ENCODE measurements around the gene AGAP3.
A peak's percentile ranks its signal among the peaks of the same experiment; 100 is the strongest.

The AGAP3 gene

DNA sequence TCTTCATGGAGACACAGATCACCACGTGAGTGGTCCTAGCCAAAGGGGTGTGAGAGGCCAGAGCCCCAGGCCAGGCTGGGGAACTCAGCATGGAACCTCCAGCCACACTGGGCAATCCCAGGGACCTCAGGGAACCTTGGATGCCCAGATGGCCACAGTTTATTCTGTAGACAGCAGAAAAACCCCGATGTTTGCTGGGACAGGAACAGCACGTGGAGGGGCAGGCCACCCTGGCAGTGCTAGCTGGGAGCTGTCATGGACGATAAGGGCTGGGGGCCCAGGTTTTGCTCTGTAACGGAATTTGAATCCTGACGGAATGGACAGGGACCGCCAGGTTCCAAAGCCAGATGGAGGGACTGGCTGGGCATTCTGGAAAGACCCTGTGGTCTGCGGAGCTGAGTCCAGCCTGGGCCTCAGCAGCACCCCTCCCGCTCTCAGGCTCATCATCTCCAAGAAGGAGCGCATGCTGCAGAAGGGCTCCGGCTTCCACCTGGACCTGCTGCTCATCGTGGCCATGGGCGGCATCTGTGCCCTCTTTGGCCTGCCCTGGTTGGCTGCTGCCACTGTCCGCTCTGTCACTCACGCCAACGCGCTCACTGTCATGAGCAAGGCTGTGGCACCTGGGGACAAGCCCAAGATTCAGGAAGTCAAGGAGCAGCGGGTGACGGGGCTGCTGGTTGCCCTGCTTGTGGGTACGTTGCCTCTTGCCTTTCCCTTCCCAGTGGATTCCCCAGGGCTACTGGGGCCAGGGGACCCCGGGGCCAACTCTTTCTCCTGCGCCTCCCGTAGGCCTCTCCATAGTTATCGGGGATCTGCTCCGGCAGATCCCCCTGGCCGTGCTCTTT lies 11.2 kb upstream of the AGAP3 start:
- no peak for DNase-seq

DNA sequence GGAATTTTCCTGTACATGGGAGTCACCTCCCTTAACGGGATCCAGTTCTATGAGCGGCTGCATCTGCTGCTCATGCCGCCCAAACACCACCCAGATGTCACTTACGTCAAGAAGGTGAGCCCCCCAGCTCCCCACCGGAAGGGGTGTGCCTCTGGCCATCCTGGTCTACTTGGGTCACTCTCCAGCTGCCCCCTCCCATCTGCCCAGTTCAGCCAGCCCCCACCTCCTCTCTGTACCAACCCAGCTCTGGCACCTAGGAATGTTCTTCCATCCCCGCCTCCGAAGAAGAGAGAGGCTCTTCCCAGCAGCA lies 10.7 kb upstream of the AGAP3 start:
- DNase-seq, result no peak

DNA sequence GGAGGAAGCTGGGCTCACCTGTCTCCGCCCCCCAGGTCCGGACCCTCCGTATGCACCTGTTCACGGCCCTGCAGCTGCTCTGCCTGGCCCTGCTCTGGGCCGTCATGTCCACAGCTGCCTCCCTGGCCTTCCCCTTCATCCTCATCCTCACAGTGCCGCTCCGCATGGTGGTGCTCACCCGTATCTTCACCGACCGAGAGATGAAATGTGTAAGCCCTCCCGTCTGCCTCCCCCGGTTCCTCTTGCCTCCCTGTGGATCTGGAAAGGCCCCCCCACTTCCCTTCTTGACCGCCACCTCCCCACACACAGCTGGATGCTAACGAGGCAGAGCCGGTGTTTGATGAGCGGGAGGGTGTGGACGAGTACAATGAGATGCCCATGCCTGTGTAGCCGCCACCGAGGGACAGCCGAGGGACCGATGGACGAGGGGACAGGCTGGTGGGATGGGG lies 10.3 kb upstream of the AGAP3 start:
- no peak for DNase-seq

DNA sequence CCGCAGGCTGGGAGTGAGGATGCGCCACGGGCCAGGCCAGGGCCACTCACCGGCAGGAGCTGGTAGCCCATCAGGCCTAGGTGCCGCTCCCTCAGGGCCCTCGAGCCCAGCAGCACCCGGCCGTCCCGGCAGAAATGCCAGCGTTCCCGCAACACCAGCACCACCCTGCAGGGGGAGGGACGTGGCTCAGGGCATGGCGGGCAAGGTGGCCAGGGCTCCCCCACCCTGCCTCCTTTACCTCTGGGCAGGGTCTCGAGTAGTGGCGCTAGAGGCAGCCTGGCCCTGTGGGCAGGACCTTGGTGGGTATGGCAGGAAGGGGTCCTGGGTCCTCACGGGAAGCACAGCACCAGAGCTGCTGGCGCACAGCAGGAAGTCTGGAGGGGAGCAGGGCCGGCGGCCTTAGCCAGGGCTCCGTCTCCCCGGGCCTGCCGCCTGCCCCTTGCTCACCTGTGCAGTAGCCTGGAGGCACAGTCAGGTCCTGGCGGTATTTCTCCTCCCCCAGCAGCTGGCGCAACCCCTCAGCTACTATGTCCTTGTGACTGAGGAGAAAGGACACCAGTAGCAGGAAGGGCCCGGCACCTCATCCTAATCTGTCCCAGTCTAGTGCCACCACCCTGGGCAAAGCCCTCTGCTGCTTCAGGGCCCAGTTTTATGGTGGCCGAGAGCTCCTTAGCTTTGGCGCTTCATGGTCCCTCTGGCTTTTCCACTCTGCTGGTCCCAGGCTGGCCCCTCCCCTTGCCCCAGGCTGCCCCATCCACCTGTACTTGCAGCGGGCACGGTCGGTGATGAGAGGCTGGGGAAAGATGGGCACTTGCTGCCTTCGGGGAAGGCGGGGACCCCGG lies 9.2 kb upstream of the AGAP3 start:
- no peak for DNase-seq

DNA sequence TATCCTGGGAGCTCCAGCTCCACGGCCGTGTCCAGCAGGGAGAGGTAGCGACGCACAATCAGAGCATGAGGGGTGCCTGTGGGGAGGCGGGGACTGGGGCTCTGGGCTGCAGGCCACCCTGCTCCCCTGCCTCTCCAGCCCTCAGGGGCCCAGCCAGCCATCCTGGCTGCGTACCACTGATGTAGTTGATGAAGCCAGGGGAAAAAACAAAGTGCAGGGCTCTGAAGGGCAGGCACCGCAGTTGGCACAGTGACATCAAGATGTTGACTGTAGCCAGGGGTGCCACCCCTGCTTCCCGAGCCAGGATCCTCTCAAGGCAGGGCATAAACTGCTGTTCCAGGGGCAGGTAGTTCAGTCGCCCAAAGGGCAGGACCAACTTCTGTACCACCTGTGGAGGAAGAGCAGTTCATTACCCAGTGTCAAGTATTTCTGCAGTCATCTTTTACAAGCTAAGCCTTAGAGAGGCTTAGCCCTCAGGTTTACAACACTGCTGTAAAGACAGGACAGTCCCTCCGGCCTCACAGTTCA lies 8.5 kb upstream of the AGAP3 start:
- DNase-seq, result no peak

DNA sequence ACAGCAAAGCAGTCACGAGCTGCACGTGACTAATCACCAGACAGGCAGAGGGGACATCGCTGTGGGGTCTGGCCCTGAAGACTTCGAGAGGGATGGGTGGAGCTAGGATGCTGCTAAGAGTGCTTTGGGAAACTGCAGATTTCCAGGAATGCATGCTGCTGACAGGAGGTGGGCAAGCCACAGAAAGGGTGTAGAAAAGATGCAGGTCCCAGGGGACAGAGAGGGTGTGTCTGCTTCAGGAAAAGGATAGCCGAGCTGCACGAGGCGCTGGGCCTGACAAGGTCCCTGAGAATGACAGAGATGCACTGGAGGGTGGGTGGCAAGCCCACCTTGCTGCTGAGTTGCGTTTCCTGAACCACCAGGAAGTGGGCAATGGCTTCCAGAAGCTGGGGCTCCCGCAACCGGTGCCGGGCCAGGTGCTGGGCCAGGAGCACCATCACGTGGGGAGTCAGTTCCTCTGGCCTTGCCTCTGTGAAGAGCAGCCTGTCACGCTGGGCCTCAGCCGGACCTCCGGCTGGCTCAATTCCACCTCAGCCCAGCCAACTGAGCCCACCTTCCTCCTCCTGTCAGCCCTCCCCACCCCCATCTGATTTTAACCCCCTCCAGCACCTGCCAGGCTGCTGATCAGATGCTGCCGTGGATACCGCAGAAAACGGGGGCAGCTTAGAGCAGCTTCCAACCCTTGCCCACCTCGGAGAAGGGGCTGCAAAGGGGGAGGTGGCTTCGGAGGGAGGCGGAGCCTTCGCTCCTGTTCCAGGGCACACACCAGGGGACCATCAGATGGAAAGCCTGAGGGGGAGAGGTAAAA lies 7.8 kb upstream of the AGAP3 start:
- DNase-seq, result peak; percentile 64

DNA sequence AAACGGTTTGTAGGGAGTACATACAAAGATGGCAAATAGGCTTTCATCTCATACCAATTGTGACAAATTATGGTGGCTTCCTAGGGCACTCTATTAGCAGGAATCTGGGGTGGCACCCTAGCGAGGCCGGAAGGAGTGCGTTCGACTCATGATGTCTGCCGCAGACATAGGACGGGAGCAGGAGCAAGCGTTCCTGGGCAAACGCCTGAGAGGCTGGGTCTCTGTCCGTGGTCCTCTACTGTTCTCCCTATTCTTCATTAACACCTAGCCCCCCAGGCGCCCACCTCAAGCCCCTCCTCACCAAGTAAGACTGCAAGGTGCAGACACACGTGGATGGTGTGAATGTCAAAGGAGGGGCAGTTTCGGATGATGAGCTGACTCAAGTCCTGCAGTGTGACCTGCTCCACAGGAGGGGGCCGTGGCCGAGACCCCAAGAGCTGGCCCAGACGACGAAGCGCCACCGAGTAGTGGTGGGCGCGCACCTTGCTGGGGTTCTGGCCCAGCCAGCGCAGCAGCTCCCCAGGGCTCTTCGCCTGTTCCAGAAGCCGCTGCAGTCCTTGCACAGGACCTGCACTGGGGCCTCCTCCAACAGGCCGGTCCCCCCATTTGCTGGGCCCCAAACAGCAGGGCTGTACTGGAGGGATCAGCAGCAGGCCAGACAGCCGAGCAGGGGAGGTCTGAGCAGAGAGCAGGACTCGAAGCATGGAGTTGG lies 6.9 kb upstream of the AGAP3 start:
- DNase-seq, result no peak

DNA sequence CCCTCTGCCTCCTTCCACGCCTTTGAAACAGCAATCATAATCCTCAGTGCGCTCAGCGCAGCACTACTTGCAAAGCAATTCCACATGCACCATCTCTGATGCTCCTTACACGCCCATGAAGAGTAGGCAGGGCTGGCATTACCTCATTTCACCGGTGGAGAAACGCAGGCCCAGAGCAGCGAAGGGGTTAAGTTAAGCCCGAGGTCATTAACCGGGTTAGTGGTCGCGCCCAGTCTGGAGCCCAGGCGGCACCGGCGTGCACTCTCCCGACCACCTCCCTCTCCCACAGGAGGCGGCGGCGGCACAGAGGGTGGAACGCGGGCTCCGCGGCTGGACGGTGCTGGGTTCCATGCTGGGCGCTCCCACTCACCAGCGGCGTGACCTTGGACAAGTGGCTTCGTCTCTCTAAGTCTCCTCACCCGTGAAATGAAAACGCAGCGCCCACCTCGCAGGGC lies 6.2 kb upstream of the AGAP3 start:
- DNase-seq, result no peak

DNA sequence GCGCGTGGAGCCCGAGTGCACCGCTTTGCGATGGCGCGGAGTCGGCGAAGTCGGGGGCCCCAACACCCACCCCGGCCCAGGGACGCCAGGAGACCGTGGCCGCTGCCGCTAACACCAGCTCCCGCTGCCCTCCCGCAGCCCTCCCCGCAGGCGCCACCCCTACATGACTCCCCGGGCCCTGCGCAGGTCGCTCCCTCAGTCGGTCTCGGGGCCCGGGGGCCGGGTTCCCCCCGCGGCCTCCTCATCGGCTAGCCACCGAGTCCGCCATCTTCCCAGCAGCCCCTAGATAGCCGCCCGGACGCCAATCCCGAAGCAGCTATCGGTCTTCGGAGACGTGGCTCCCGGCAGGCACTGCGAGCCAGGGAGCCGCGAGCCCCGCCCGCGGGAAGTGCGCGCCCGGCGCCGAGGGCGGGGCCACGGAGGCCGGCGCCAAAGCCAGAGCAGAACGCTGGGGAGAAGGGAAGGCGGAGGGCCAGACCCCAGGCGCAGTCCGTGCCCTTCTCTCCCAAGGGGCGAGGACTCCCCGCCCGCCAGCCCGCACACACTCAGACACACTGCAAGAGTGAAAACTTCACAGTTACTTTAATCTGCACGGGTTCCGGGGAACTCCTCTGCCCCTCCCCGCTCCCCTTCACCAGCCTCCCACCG lies 5.6 kb upstream of the AGAP3 start, which contains the start of gene FASTK:
FASTK (minus strand) TSS at position 288 of the 648 bp plus-strand sequence; CDS start at position 245, 43 bp downstream.
- DNase-seq, result peak; percentile 92

DNA sequence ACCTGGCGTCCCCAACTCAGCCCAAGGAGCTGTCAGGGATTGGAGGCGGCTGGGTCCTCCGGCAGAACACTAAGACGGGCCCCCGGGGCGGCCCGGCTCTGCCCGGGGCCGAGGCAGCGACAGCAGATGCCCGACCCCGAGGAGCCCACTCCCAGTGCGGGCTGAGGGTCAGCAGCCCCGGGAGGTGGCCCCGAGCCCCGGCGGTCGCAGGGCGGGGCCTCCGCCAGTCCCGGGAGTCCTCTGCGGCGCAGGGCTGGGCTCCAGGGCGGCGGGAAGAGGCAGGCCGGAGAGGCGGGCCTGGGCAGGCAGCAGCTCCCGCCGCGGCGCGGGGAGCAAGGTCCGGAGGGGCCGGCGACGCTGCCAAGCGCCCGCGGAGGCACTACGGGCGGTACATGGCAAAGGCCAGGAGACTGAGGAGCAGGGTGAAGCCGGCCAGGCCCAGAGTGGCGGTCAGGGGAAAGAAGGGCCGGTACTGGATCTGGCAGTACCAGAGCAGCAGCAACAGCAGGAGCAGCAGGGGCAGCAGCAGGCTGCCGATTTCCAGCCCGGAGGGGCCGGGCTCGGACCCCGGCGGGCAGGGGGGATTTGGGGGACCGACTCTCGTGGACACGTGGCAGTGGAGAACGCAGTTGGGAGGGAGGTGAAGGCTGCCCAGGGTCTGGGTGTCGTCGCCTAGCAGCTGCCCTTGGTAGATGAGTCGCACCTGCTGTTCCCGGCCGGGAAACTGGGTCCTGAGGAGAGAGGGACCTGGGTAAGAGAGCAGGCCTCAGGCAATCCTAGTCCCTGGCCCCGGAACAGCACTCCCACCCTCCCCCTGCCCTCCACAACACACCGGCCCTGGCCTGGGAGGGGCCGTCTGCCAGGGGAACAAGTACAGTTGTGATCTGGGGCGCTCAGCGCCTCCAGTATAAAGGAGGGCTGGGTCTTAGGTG lies 4.8 kb upstream of the AGAP3 start:
- DNase-seq, result no peak

DNA sequence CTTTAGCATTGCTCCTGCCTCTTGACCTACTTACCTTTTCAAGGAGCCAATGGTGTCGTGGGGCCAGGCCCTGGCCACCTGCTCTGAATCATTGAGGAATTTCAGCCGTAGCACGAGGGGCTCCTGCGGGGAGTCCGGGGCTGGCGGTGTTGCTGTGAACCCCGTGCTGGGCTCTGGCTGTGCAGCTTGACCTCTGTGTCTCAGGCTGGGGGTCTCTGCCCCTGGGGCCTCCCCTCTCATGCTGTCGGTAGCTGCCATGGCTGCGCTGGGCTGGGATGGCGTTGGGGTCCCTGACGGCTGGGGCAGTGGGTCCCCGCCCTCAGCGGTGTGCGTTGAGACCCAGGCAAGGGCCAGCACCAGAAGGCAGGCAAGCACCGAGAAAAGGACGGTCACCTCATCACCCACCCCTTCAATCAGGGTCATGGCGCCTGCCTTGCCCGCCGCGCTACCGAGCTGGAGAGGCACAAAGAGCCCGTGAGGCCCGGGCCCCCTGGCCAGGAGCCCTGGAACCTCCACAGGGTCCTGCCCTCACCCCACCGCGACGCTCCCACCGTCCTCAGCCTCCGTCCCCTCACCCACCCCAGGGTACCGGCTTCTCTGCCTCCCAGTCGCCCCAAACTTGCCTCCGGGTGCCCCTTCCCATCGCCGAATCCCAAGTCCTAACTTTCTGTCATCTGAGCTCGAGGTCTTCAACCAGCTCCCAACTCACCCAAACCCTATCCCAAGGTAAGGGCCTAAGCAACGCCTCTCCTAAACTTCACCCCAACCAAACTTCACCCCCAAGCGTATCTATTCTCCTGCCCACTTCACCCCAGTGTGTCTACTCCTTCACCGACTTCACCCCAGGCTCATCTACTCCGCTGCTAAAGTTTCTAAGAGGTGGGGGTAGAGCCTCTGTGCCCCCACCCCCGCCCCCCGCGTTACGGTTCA lies 3.9 kb upstream of the AGAP3 start:
- no peak for DNase-seq

DNA sequence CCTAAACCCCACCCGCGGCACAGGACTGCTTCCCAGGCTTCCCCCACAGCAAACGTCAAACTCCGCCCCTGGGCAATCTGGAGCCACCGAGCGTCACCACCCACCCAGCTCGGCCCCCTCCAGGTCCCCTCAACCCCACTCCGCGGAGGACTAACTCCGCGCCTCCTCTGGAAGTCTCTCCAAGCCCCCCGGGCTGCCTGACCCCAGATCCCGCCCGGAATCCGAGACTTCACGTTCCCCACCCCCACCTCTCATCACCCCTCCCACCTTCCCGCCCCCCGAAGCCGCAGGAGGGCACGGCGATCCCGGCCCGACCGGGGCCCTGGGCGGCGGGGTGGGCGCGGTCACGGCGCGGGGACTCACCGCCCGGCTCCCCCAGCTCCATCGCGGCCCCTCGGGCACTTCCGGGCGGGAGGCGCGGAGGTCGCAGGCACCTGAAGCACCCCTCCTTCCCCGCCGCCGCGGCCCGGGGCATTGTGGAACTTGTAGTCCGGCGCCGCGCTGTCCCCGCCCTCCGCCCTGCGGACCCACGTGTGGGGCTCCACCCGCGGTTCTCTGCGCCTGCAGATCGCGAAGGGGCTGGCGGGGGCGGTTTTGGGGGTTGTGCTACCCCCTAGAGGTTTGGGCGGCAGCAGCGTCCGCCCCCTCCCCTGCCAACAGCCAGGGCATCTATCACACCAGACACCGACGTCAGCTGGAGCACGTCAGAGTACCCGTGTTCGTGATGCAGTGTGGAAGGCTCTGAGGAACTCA lies 3.0 kb upstream of the AGAP3 start, which contains the start of gene TMUB1:
TMUB1 (minus strand) TSS at position 423 of the 753 bp plus-strand sequence. CDS start 930 bp downstream, outside the sequence.
- DNase-seq, result peak; percentile 62

DNA sequence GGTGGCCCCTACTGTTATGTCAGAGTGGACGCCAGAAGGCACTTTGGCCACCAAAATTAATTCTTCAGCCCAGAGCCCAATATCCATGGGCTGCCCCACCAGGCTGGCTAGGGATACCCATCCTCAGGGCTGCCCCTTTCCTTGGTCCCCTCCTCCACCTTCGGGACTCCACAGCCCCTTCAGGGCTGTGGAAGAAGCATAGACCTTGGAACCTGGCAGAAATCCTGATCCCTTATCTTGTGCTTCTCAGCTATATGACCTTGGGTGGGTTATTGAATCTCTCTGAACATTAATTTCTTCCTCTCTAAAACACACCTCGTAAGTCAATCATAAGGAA lies 2.5 kb upstream of the AGAP3 start:
- no peak for DNase-seq

DNA sequence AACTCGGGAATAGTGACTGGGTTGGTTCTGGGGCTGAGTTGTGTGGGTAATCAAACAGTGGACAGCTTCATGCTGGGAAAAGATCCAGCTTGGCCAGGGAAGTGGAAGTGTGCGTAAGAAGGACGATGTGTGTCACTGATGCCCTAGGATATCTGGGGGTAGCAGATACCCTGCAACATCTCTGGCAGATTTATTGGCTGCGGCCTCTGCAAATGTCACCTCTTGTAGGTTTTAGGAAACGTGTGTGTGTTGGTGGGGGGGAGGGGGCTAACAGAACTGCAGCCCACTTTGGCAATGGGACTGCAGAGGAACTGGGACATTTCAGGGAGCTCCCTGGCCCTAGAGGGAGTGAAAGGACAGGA lies 965 bp upstream of the AGAP3 start:
- no peak for DNase-seq

DNA sequence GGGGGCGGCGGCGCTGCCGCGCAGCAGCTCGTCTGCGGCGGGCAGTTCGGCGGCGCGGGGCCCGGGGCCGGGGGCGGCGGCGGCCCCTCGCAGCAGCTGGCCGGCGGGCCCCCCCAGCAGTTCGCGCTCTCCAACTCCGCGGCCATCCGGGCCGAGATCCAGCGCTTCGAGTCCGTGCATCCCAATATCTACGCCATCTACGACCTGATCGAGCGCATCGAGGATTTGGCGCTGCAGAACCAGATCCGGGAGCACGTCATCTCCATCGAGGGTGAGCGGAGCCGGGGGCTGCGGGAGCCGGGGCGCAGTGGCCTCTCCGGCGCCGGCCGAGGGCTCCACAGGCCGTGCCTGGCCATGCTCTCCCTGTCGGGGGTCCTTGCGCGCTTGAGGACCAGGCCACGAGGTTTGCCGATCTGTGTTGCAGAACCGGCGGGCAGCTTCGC lies 548 bp downstream of the AGAP3 start:
- DNase-seq, result peak; percentile 37

DNA sequence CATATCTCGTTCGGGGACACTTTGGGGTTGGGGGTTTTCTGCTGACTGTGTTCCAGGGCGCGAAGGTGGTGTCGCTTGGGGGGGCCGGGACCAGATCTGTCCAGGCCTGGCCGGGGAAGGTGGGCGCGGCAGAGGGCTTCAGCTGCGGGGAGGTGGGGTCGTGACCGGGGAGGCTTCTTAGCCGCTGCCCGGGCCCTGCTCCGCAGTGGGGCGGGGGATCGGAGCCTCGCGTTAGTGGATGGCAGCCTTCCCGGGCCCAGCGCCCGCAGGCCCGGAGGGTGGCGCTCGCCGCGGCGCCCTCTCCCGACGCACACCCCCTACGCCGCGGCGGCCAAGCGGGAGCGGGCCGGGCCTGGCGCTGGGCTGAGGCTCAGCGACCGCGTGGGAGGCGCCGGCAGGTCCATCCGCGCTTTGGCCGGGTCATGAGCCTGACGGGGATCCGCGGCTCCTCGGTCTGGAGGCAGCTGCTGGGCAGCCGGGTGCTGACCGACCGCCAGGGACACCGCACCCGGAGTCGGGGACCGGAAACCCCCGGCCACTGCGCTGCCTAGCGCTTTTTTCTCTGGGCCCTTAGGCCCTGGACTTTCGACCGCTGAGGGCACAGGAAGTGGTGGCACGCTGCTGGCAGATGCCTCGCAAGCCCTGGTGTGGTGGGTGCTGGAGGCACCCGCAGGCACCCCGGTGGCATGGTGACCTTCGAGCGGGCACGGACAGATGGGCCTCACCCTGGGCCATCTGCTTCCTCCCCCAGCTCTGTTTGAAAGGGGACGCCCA lies 1.2 kb downstream of the AGAP3 start:
- peak; percentile 59 for DNase-seq

DNA sequence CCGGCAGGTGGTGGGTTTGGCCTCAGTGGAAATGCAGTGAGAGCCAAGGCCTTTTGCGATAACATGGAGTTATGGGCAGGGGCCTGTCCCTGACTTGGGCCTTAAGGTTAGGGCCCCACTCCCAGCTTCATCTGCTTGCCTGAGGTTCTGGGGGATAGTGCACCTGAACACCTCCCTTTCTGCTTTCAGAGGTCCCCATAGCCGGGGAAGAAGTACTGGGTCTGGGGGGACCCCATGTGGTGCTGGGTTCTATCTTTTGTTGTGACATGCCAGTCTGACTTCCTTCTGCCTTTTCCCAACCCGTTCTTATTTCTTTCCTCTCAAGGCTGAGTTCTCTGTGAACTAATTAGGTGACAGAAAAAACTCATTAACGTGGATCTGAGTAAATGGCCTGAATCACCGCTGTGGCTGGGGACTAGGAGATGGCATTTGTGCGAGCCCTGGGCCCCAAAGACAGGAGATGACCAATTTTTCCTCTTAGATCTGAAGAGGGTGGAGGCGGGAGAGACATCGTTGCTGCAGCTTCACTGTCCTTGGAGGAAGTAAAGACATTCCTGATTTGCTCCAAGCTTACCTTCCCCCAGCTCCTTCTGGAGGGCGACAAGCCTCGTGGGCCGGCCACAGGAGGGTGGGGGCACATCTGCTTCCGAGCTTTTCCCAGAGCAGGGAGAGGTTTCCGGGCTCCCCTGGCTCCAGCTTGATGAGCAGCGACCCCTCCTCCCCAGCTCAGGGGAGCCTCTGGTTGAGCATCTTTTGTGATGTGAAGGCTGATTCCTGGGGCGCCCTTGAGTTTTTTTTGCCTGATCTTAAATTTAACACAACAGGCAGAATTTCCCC lies 2.0 kb downstream of the AGAP3 start:
- peak; percentile 58 for DNase-seq

Measured in fibroblast of skin of right biceps (primary cell).